B cell (primary cell): ENCODE measurements around the gene RETREG2. TPM values are rescaled to one million over a fixed set of nuclear protein-coding genes. Genes with fewer than 3 reads are reported as not detected.

Experiments used
- ATAC-seq: fragments of 200-7000 bp; cut with Tn5 transposase; one replicate; pipeline ENCODE4 v1.10.0; 2021; ENCODE audit warnings: low read depth, mild to moderate bottlenecking, moderate number of reproducible peaks, moderate library complexity
- CTCF ChIA-PET: fragments of 350-600 bp; sonication (Branson Sonifier 250); formaldehyde crosslinking; loops from one replicate; lab custom pipeline; 2021; ENCODE audit warnings: antibody characterized with exemption, inconsistent platforms; lab: Charles Lee
- POLR2A ChIA-PET: fragments of 350-600 bp; sonication (Branson Sonifier 250); formaldehyde crosslinking; loops from one replicate; lab custom pipeline; 2021; ENCODE audit warnings: antibody characterized with exemption; lab: Charles Lee
- DNase-seq: peaks from one replicate; pipeline ENCODE4 v3.0.0; 2013
- H2AFZ ChIP-seq: 2 replicates; pipeline ENCODE4 v1.6.1; 2012; ENCODE audit warnings: mild to moderate bottlenecking, low read depth, low read length; ENCODE audit not compliant: insufficient read depth, poor library complexity, severe bottlenecking
- H3K27ac ChIP-seq, 2 donors: 1 replicate in 1 of 2; 2 replicates in 1 of 2; pipeline ENCODE4 v1.5.1; 2012 to 2013; ENCODE audit warnings: low read length in 2 of 2, mild to moderate bottlenecking in 2 of 2, moderate library complexity in 1 of 2
- H3K27me3 ChIP-seq, 4 experiments: fragments of 200-600 bp in 1 of 4; sonication (generic) in 1 of 4; replicated peaks in 1 of 4; 1 replicate in 2 of 4; 2 replicates in 2 of 4; pipeline versions ENCODE4 v1.6.1 to v1.7.0; 2013 to 2016; ENCODE audit warnings: low read length in 3 of 4, mild to moderate bottlenecking in 2 of 4, mixed read lengths in 1 of 4, moderate library complexity in 1 of 4; ENCODE audit not compliant: insufficient read depth in 4 of 4, control insufficient read depth in 3 of 4; ENCODE audit errors: control extremely low read depth in 1 of 4
- H3K36me3 ChIP-seq, 2 experiments: replicated peaks in 1 of 2; 1 replicate in 1 of 2; 2 replicates in 1 of 2; pipeline versions ENCODE4 v1.6.1 to v1.7.1; 2013; ENCODE audit warnings: low read length in 1 of 2; ENCODE audit not compliant: insufficient read depth in 2 of 2, control insufficient read depth in 1 of 2; ENCODE audit errors: control extremely low read depth in 1 of 2, extremely low read depth in 1 of 2
- H3K4me1 ChIP-seq, 2 donors: fragments of 200-600 bp in 1 of 2; sonication (generic) in 1 of 2; 1 replicate in 1 of 2; 2 replicates in 1 of 2; pipeline versions ENCODE4 v1.5.1 to v1.6.1; 2013 to 2017; ENCODE audit warnings: low read length in 2 of 2; ENCODE audit not compliant: control insufficient read depth in 2 of 2, insufficient read depth in 2 of 2
- H3K4me2 ChIP-seq: replicated peaks from 2 replicates; pipeline ENCODE3; 2012; ENCODE audit warnings: mild to moderate bottlenecking, low read depth, low read length; ENCODE audit not compliant: poor library complexity, severe bottlenecking
- H3K4me3 ChIP-seq, 5 experiments: fragments of 200-600 bp in 1 of 5; sonication (generic) in 1 of 5; 1 replicate in 3 of 5; 2 replicates in 2 of 5; pipeline versions ENCODE4 v1.5.1 to v1.7.0; 2011 to 2016; ENCODE audit warnings: low read length in 4 of 5, mild to moderate bottlenecking in 4 of 5, low read depth in 2 of 5, control low read depth in 1 of 5, moderate library complexity in 1 of 5; ENCODE audit not compliant: insufficient read depth in 1 of 5; ENCODE audit errors: control extremely low read depth in 1 of 5, extremely low read depth in 1 of 5
- H3K79me2 ChIP-seq: fragments of 200-600 bp; sonication (generic); one replicate; pipeline ENCODE4 v1.6.0; 2016; ENCODE audit warnings: low read length; ENCODE audit not compliant: control insufficient read depth, insufficient read depth
- H3K9ac ChIP-seq: fragments of 200-600 bp; sonication (generic); 2 replicates; pipeline ENCODE4 v1.6.1; 2017; ENCODE audit warnings: mild to moderate bottlenecking, low read length, moderate library complexity
- H3K9me3 ChIP-seq, 3 donors: one replicate each; pipeline versions ENCODE4 v1.6.1 to v1.7.1; 2013; ENCODE audit warnings: low read length in 2 of 3; ENCODE audit not compliant: control insufficient read depth in 2 of 3, insufficient read depth in 1 of 3; ENCODE audit errors: control extremely low read depth in 1 of 3
- H4K20me1 ChIP-seq: 2 replicates; pipeline ENCODE4 v1.6.0; 2012; ENCODE audit warnings: mild to moderate bottlenecking, low read length; ENCODE audit not compliant: insufficient read depth, control insufficient read depth, poor library complexity, severe bottlenecking
- H3K27ac Mint-ChIP-seq: one replicate; pipeline ENCODE4 v1.8.0; 2021; ENCODE audit warnings: mixed read lengths
- H3K27me3 Mint-ChIP-seq: one replicate; pipeline ENCODE4 v1.8.0; 2021; ENCODE audit warnings: mixed read lengths
- H3K4me1 Mint-ChIP-seq: one replicate; pipeline ENCODE4 v1.8.0; 2021; ENCODE audit warnings: mixed read lengths
- H3K4me3 Mint-ChIP-seq: one replicate; pipeline ENCODE4 v1.8.0; 2021; ENCODE audit warnings: mixed read lengths
- H3K9me3 Mint-ChIP-seq: one replicate; pipeline ENCODE4 v1.8.0; 2022; ENCODE audit warnings: mixed read lengths; ENCODE audit not compliant: insufficient read depth
- CTCF ChIP-seq: fragments of 200-600 bp; IDR thresholded peaks from one replicate; pipeline ENCODE4 v1.8.0; 2022; ENCODE audit warnings: antibody characterized with exemption, mild to moderate bottlenecking
- EZH2 ChIP-seq: IDR thresholded peaks from 2 replicates; pipeline ENCODE4 v1.6.1; 2012; ENCODE audit warnings: borderline replicate concordance, low read depth, mild to moderate bottlenecking, moderate library complexity, low read length; ENCODE audit not compliant: insufficient read depth, poor library complexity, severe bottlenecking
- WGBS: methylation state at CpG from one replicate; pipeline ENCODE4 v1.1.5; 2013; ENCODE audit warnings: missing lambda C conversion rate; ENCODE audit not compliant: insufficient coverage; 5-methylcytosine and 5-hydroxymethylcytosine counted together
- intact Hi-C: fragments of 100-400 bp; cut with micrococcal nuclease; formaldehyde crosslinking; loops from one replicate; pipeline ENCODE4 v1.10.0; 2022
- polyA plus RNA-seq: library from polyadenylated mRNA; depleted of rRNA; stranded (reverse); fragments of >200 nt; gene quantifications from 2 replicates; pipeline ENCODE4 v1.2.3, GENCODE V29; 2012
- total RNA-seq, 2 donors: library from RNA; stranded (reverse); fragments of 120-200 nt in 1 of 2; gene quantifications; 1 replicate in 1 of 2; 2 replicates in 1 of 2; pipeline versions ENCODE4 v1.2.3 to v1.2.4, GENCODE V29; 2013 to 2022

The RETREG2 gene
- total and polyA plus RNA-seq, 2 donors (not counting 1 experiment from before 2014, with no cell fraction given): 46.7 to 102 TPM

DNA sequence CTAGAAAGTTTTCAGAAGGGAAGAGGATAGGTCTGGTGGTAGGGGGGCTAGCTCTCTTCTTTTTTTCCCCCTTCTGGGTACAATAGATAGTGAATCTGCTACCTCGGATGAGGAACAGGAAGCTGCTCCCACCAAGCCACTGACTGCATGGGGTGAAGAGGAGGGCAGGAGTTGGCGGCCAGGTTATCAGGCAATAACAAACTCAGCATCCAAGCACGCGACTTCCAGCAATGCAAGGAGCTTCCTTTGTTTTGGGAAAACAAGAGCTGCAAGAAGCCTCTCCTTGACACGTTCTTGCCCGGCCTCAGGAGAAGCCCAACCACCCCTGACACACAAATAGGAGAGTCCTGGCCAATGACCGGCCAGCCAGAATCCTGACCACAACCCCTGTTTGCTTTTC lies 49.7 kb upstream of the RETREG2 start:
- H2AFZ ChIP-seq: no peak overlapping the region
- no peaks in the 10 kb centered on the region for H3K4me1 ChIP-seq
- H3K27ac ChIP-seq: no peak overlapping the region
- H3K4me3 Mint-ChIP-seq: no peak overlapping the region
- peaks cover 36% of the 10 kb centered on the region for H4K20me1 ChIP-seq
- no peak for ATAC-seq
- H3K79me2 ChIP-seq: peaks cover 10% of the 10 kb centered on the region
- H3K9me3 ChIP-seq: no peaks in the 10 kb centered on the region
- 78% methylated on average over 6 of the region's 7 CpGs for WGBS
- no peak overlapping the region for H3K4me2 ChIP-seq
- ChIA-PET CTCF (interaction anchor here (1.3 to 3.8 kb wide), 2 partner anchors 9 to 175 kb away, joined by 3 to 19 read pairs; no protein-coding TSS in a partner anchor), POLR2A (no interaction called here)
- no peaks in the 10 kb centered on the region for H3K27me3 ChIP-seq
- no peaks in the 10 kb centered on the region for H3K9me3 Mint-ChIP-seq
- no peak for TF ChIP-seq CTCF
- no peak for TF ChIP-seq EZH2
- no peak for DNase-seq
- intact Hi-C loops: no loop called here
- peaks cover 0 to 15% of the 10 kb centered on the region in 2 experiments for H3K36me3 ChIP-seq
- H3K4me3 ChIP-seq: no peak overlapping the region
- no peaks in the 10 kb centered on the region for H3K27me3 Mint-ChIP-seq
- no peak overlapping the region for H3K9ac ChIP-seq
- H3K27ac Mint-ChIP-seq: no peak overlapping the region
- H3K4me1 Mint-ChIP-seq: peaks cover 2% of the 10 kb centered on the region

DNA sequence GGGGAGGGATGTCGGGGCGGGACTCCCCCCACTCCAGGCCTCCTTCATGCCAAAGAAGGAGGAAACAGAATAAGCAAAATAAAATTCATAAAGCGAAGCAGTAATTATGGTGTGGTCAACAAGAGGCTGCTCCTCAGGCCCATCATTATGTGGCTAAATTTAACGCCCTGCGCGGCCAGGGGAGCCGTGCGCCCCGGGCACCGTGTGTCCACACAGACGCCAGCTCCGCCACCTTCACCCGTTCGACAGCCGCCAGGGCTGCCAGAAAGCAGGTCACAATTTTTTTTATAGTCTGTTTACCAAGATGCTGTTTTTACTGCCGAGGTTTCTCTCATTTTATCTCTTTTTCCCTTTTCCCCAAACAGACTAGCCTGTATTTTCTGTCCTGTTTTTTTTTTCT lies 48.5 kb upstream of the RETREG2 start:
- no peak for ATAC-seq
- ChIA-PET POLR2A (no interaction called here), CTCF (interaction anchor here (1.3 to 3.8 kb wide), 2 partner anchors 10 to 174 kb away, joined by 3 to 19 read pairs; no protein-coding TSS in a partner anchor)
- Mint-ChIP-seq H3K4me3 (no peak overlapping the region), H3K27me3 (no peaks in the 10 kb centered on the region), H3K4me1 (no peaks in the 10 kb centered on the region), H3K9me3 (no peaks in the 10 kb centered on the region), H3K27ac (no peak overlapping the region)
- peaks cover 31% of the 10 kb centered on the region for H4K20me1 ChIP-seq
- DNase-seq: no peak
- H3K79me2 ChIP-seq: peaks cover 10% of the 10 kb centered on the region
- H3K27ac ChIP-seq: no peak overlapping the region
- no peak overlapping the region for H3K4me2 ChIP-seq
- no peaks in the 10 kb centered on the region for H3K27me3 ChIP-seq
- no peak overlapping the region for H2AFZ ChIP-seq
- no peak for TF ChIP-seq EZH2
- no peak for TF ChIP-seq CTCF
- no peak overlapping the region for H3K4me3 ChIP-seq
- no peaks in the 10 kb centered on the region for H3K4me1 ChIP-seq
- no peaks in the 10 kb centered on the region for H3K9me3 ChIP-seq
- no peak overlapping the region for H3K9ac ChIP-seq
- 98% methylated on average over 13 of the region's 16 CpGs for WGBS
- peaks cover 0 to 10% of the 10 kb centered on the region in 2 experiments for H3K36me3 ChIP-seq
- intact Hi-C loops: no loop called here
